ENCODE data around the gene CCNF. TPM values are rescaled to one million over a fixed set of nuclear protein-coding genes. Genes with fewer than 3 reads are reported as not detected.
"Not testable (repeated sequence)": the region's sequence is repeated elsewhere in the genome, so short reads cannot be mapped to it uniquely, and the experiment has no call there.

Gene CCNF
- total RNA-seq, 1 experiment from 2014 or later = 52.4 TPM

GRCh38 chr16:2476741-2477140 lies 47.5 kb downstream of the CCNF start:
- Histone ChIP-seq H3K36me3 (ENCODE audit: control insufficient read depth, insufficient read depth, low read length) (no peaks in the 10 kb centered on the region), H3K27me3 (replicated peaks; ENCODE audit: control insufficient read depth, insufficient read depth, low read length) (no peaks in the 10 kb centered on the region), H3K9me3 (no peaks in the 10 kb centered on the region), H3K4me3 (ENCODE audit: low read depth, low read length) (no peak overlapping the region), H3K4me1 (peaks cover 20% of the 10 kb centered on the region)
- intact Hi-C loops (cut with micrococcal nuclease; ENCODE audit: unreplicated experiment) = no loop called here
- CTCF ChIA-PET = interaction anchor here (0.6 kb wide), 1 partner anchor 25 kb away, joined by 3 read pairs; no protein-coding TSS in a partner anchor
- H3K27ac Mint-ChIP-seq (ENCODE audit: unreplicated experiment) = no peak overlapping the region
- no peak for TF ChIP-seq CTCF (IDR thresholded peaks at IDR 0.05; ENCODE audit: insufficient read depth in 1 of 2, low read depth in 1 of 2, low read length in 1 of 2, severe bottlenecking in 1 of 2, unreplicated experiment in 1 of 2)
- H3K9me3 Mint-ChIP-seq (ENCODE audit: unreplicated experiment) = no peaks in the 10 kb centered on the region
- no peak overlapping the region for H3K4me3 Mint-ChIP-seq (ENCODE audit: unreplicated experiment)
- DNase-seq = no peak
- POLR2A ChIA-PET = interaction anchor here (0.5 kb wide), 1 partner anchor 38 kb away, joined by 3 read pairs; no protein-coding TSS in a partner anchor
- H3K4me1 Mint-ChIP-seq (ENCODE audit: low read depth, unreplicated experiment) = peaks cover 5% of the 10 kb centered on the region
- no peaks in the 10 kb centered on the region for H3K27me3 Mint-ChIP-seq (ENCODE audit: insufficient read depth, unreplicated experiment)
- BruUV-seq (replicated peaks) = TSS peak; percentile 31
- peaks cover 16% of the 10 kb centered on the region for H3K36me3 Mint-ChIP-seq (ENCODE audit: insufficient read depth, unreplicated experiment)

- Histone ChIP-seq H3K4me3 (ENCODE audit: low read depth, low read length) (no peak overlapping the region), H3K27me3 (replicated peaks; ENCODE audit: control insufficient read depth, insufficient read depth, low read length) (no peaks in the 10 kb centered on the region), H3K9me3 (no peaks in the 10 kb centered on the region), H3K36me3 (ENCODE audit: control insufficient read depth, insufficient read depth, low read length) (no peaks in the 10 kb centered on the region), H3K4me1 (peaks cover 14% of the 10 kb centered on the region)
- POLR2A ChIA-PET = interaction anchor here (0.5 to 0.6 kb wide), 2 partner anchors 36 to 38 kb away, joined by 3 to 4 read pairs; no protein-coding TSS in a partner anchor
- H3K4me3 Mint-ChIP-seq (ENCODE audit: unreplicated experiment) = no peak overlapping the region
- H3K36me3 Mint-ChIP-seq (ENCODE audit: insufficient read depth, unreplicated experiment) = peaks cover 16% of the 10 kb centered on the region
- no peak for TF ChIP-seq CTCF (IDR thresholded peaks at IDR 0.05; ENCODE audit: insufficient read depth in 1 of 2, low read depth in 1 of 2, low read length in 1 of 2, severe bottlenecking in 1 of 2, unreplicated experiment in 1 of 2)
- CTCF ChIA-PET = interaction anchor here (0.6 kb wide), 2 partner anchors 24 to 46 kb away, joined by 3 to 4 read pairs; no protein-coding TSS in a partner anchor
- BruUV-seq (replicated peaks) = no TSS peak
- no peaks in the 10 kb centered on the region for H3K9me3 Mint-ChIP-seq (ENCODE audit: unreplicated experiment)
- no peaks in the 10 kb centered on the region for H3K27me3 Mint-ChIP-seq (ENCODE audit: insufficient read depth, unreplicated experiment)
- H3K27ac Mint-ChIP-seq (ENCODE audit: unreplicated experiment) = no peak overlapping the region
- intact Hi-C loops (cut with micrococcal nuclease; ENCODE audit: unreplicated experiment) = no loop called here
- H3K4me1 Mint-ChIP-seq (ENCODE audit: low read depth, unreplicated experiment) = peaks cover 5% of the 10 kb centered on the region
- no peak for DNase-seq
Measured at GRCh38 chr16:2477327-2477726, 48.1 kb downstream of the CCNF start.

GRCh38 chr16:2478279-2478678 lies 49.0 kb downstream of the CCNF start:
- ChIA-PET POLR2A (no interaction called here), CTCF (no interaction called here)
- no peak for TF ChIP-seq CTCF (IDR thresholded peaks at IDR 0.05; ENCODE audit: insufficient read depth in 1 of 2, low read depth in 1 of 2, low read length in 1 of 2, severe bottlenecking in 1 of 2, unreplicated experiment in 1 of 2)
- DNase-seq = no peak
- H3K27me3 Mint-ChIP-seq (ENCODE audit: insufficient read depth, unreplicated experiment) = no peaks in the 10 kb centered on the region
- peaks cover 16% of the 10 kb centered on the region for H3K36me3 Mint-ChIP-seq (ENCODE audit: insufficient read depth, unreplicated experiment)
- no peak overlapping the region for H3K27ac Mint-ChIP-seq (ENCODE audit: unreplicated experiment)
- Histone ChIP-seq H3K27me3 (replicated peaks; ENCODE audit: control insufficient read depth, insufficient read depth, low read length) (no peaks in the 10 kb centered on the region), H3K4me3 (ENCODE audit: low read depth, low read length) (no peak overlapping the region), H3K9me3 (no peaks in the 10 kb centered on the region), H3K4me1 (peaks cover 6% of the 10 kb centered on the region; the same call in 1 of the 2 replicates), H3K36me3 (ENCODE audit: control insufficient read depth, insufficient read depth, low read length) (no peaks in the 10 kb centered on the region)
- H3K9me3 Mint-ChIP-seq (ENCODE audit: unreplicated experiment) = no peaks in the 10 kb centered on the region
- H3K4me1 Mint-ChIP-seq (ENCODE audit: low read depth, unreplicated experiment) = peaks cover 1% of the 10 kb centered on the region
- no peak overlapping the region for H3K4me3 Mint-ChIP-seq (ENCODE audit: unreplicated experiment)
- intact Hi-C loops (cut with micrococcal nuclease; ENCODE audit: unreplicated experiment) = no loop called here
- no TSS peak for BruUV-seq (replicated peaks)

GRCh38 chr16:2479996-2480395 lies 50.7 kb downstream of the CCNF start:
- Mint-ChIP-seq H3K36me3 (ENCODE audit: insufficient read depth, unreplicated experiment) (peaks cover 22% of the 10 kb centered on the region), H3K4me1 (ENCODE audit: low read depth, unreplicated experiment) (peaks cover 14% of the 10 kb centered on the region)
- CTCF ChIA-PET; H3K36me3 ChIP-seq (ENCODE audit: control insufficient read depth, insufficient read depth, low read length); H3K4me1 ChIP-seq; DNase-seq; H3K9me3 ChIP-seq; H3K27me3 ChIP-seq (replicated peaks; ENCODE audit: control insufficient read depth, insufficient read depth, low read length); H3K9me3 Mint-ChIP-seq (ENCODE audit: unreplicated experiment); H3K27me3 Mint-ChIP-seq (ENCODE audit: insufficient read depth, unreplicated experiment); H3K4me3 Mint-ChIP-seq (ENCODE audit: unreplicated experiment); BruUV-seq (replicated peaks); H3K4me3 ChIP-seq (ENCODE audit: low read depth, low read length); POLR2A ChIA-PET; H3K27ac Mint-ChIP-seq (ENCODE audit: unreplicated experiment); intact Hi-C loops (cut with micrococcal nuclease; ENCODE audit: unreplicated experiment): not testable (repeated sequence)
